ENCODE results near the gene PCYT1A. TPM values are rescaled to one million over a fixed set of nuclear protein-coding genes. Genes with fewer than 3 reads are reported as not detected.
"Not testable (repeated sequence)": the region's sequence is repeated elsewhere in the genome, so short reads cannot be mapped to it uniquely, and the experiment has no call there.

PCYT1A gene
- total RNA-seq, 2 donors from 2014 or later: 30.9 to 47.8 TPM

- Histone ChIP-seq H3K36me3 (replicated peaks in 1 of 2; ENCODE audit: insufficient read depth in 1 of 2, low read depth in 2 of 2) (no peaks in the 10 kb centered on the region), H3K27ac (no peak overlapping the region), H3K9me3 (no peaks in the 10 kb centered on the region), H3K4me3 (no peak overlapping the region), H3K4me1 (peaks cover 11% of the 10 kb centered on the region), H3K27me3 (no peaks in the 10 kb centered on the region)
- intact Hi-C loops (cut with DNase I): no loop called here
- ATAC-seq (no peak), DNase-seq (no peak)
- TF ChIP-seq CTCF (IDR thresholded peaks at IDR 0.05): no peak
- no peak for TF ChIP-seq POLR2A (IDR thresholded peaks at IDR 0.05)
- WGBS, 2 donors: 90 to 92% methylated on average over 13 to 16 of the region's 16 CpGs
These were observed 72.6 kb downstream of the PCYT1A start for GRCh38 chr3:196214783-196215441.

DNA sequence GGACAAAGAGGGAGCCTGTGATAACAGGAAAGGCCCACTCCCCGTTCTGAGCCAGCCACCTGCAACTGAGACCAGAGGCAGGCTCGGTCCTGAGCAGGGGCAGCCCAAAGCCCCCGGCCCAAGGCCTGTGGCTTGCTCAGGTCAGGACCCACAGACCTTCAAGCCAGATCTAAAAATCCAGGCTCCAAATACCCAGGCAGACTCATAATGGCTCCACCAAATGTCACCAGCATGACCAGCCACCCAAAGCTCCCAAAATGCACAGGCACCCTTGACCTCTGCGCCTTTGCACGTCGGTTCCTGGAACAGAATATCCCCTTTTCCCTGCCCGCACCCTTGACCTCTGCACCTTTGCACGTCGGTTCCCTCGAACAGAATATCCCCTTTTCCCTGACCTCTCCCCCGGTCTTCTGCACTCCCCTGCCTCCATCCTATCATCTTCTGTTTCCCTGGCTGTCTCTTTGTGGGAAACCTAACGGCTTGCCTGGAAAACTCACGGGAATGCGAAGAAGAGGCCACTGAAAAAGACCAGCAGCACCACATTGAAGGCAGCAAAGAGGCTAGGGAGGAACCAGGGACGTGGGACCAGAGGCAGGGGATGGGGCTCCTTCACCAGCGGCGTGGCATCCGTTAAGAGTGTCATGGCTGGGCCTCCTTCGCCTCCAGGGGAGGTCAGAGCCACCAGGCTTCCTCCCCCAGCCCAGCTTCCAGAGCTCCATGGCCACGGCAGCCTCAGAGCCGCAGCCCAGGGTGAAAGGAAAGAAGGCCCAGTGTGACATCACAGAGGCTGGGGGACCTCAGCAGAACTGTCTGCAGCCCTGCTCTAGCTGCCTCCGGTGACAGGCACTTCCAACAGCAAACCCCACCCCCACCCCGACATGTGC, 76.6 kb downstream of the PCYT1A start, which contains the start of gene ZDHHC19:
Gene ZDHHC19 (minus strand): TSS at position 728 of the 884 bp plus-strand sequence. CDS start 85 bp downstream, at position 643.
- no peaks in the 10 kb centered on the region for H3K36me3 ChIP-seq (replicated peaks in 1 of 2; ENCODE audit: insufficient read depth in 1 of 2, low read depth in 2 of 2)
- no peak within 1 kb of the TSS for H3K27ac ChIP-seq
- intact Hi-C loops (cut with DNase I): no loop called here
- TF ChIP-seq POLR2A (IDR thresholded peaks at IDR 0.05) (no peak), CTCF (IDR thresholded peaks at IDR 0.05) (no peak)
- peaks cover 5% of the 10 kb centered on the region for H3K4me1 ChIP-seq
- ATAC-seq (no peak), DNase-seq (no peak)
- H3K4me3 ChIP-seq: no peak within 1 kb of the TSS
- 69 to 80% methylated on average over 22 to 23 of the region's 23 CpGs for WGBS, 2 donors
- no peaks in the 10 kb centered on the region for H3K9me3 ChIP-seq
- H3K27me3 ChIP-seq: no peaks in the 10 kb centered on the region

GRCh38 chr3:196209944-196210672, 77.4 kb downstream of the PCYT1A start:
- H3K27me3 ChIP-seq; H3K36me3 ChIP-seq (replicated peaks in 1 of 2; ENCODE audit: insufficient read depth in 1 of 2, low read depth in 2 of 2); H3K9me3 ChIP-seq; DNase-seq; ATAC-seq; H3K4me1 ChIP-seq; intact Hi-C loops (cut with DNase I); H3K27ac ChIP-seq; H3K4me3 ChIP-seq: not testable (repeated sequence)
- 92 to 94% methylated on average over 10 to 11 of the region's 11 CpGs for WGBS, 2 donors

- DNase-seq: no peak
These were observed 78.4 kb downstream of the PCYT1A start for GRCh38 chr3:196208942-196209695.

More at GRCh38 chr3:196208942-196209695, 78.4 kb downstream of the PCYT1A start:
- no peak for ATAC-seq
- H3K9me3 ChIP-seq: no peaks in the 10 kb centered on the region
- H3K4me3 ChIP-seq: no peak overlapping the region
- 89 to 94% methylated on average over 15 to 20 of the region's 24 CpGs for WGBS, 2 donors
- no peak for TF ChIP-seq CTCF (IDR thresholded peaks at IDR 0.05)
- no peak for TF ChIP-seq POLR2A (IDR thresholded peaks at IDR 0.05)
- peaks cover 5% of the 10 kb centered on the region for H3K4me1 ChIP-seq
- intact Hi-C loops (cut with DNase I): no loop called here
- no peak overlapping the region for H3K27ac ChIP-seq
- no peaks in the 10 kb centered on the region for H3K27me3 ChIP-seq
- no peaks in the 10 kb centered on the region for H3K36me3 ChIP-seq (replicated peaks in 1 of 2; ENCODE audit: insufficient read depth in 1 of 2, low read depth in 2 of 2)
